COR-L47 (cell line): Measurements from ENCODE around the gene ZNF783.
"Not testable (repeated sequence)": the region's sequence is repeated elsewhere in the genome, so short reads cannot be mapped to it uniquely, and the experiment has no call there.

ENCODE experiments used
- DNase-seq: peaks from one replicate; lab custom pipeline; 2025; lab: John Stamatoyannopoulos, UW

The ZNF783 gene

GRCh38 chr7:149300620-149301285 is 38.8 kb downstream of the ZNF783 start:
- no peak for DNase-seq

GRCh38 chr7:149302222-149302621 is 40.2 kb downstream of the ZNF783 start:
- DNase-seq = no peak

GRCh38 chr7:149302865-149303264 is 40.9 kb downstream of the ZNF783 start:
- DNase-seq = no peak

GRCh38 chr7:149304006-149304405 is 42.0 kb downstream of the ZNF783 start:
- no peak for DNase-seq

- DNase-seq = no peak
Measured at GRCh38 chr7:149306854-149307253, 44.9 kb downstream of the ZNF783 start.

GRCh38 chr7:149307775-149308501 is 45.9 kb downstream of the ZNF783 start:
- no peak for DNase-seq

- DNase-seq = peak; percentile 27
Measured at GRCh38 chr7:149310113-149310836, 48.3 kb downstream of the ZNF783 start.

GRCh38 chr7:149310990-149311573 is 49.1 kb downstream of the ZNF783 start:
- DNase-seq = no peak

- no peak for DNase-seq
Measured at GRCh38 chr7:149313981-149314380, 52.0 kb downstream of the ZNF783 start.

- DNase-seq = no peak
Measured at GRCh38 chr7:149316606-149317005, 54.6 kb downstream of the ZNF783 start.

GRCh38 chr7:149317496-149317895 is 55.5 kb downstream of the ZNF783 start:
- DNase-seq = no peak

- DNase-seq = no peak
Measured at GRCh38 chr7:149317986-149318672, 56.1 kb downstream of the ZNF783 start.

- DNase-seq = no peak
Measured at GRCh38 chr7:149319376-149319775, 57.4 kb downstream of the ZNF783 start.

- DNase-seq = no peak
Measured at GRCh38 chr7:149320313-149321124, 58.5 kb downstream of the ZNF783 start.

GRCh38 chr7:149321125-149321905 is 59.3 kb downstream of the ZNF783 start:
- not testable (repeated sequence) for DNase-seq

GRCh38 chr7:149321978-149322541 is 60.1 kb downstream of the ZNF783 start:
- DNase-seq = no peak

- DNase-seq = no peak
Measured at GRCh38 chr7:149322737-149323136, 60.7 kb downstream of the ZNF783 start.

- no peak for DNase-seq
Measured at GRCh38 chr7:149325248-149325647, 63.3 kb downstream of the ZNF783 start.

- DNase-seq = no peak
Measured at GRCh38 chr7:149329265-149329664, 67.3 kb downstream of the ZNF783 start.

GRCh38 chr7:149329766-149330334 is 67.9 kb downstream of the ZNF783 start:
- no peak for DNase-seq
